AG04449 (cell line): Measurements from ENCODE around the gene CCHCR1.

Experiments used
- CTCF ChIA-PET: fragments of 350-600 bp; formaldehyde crosslinking; extraction: SDS; loops from one replicate; lab custom pipeline; 2021; ENCODE audit warnings: antibody characterized with exemption; lab: Yijun Ruan, JAX
- POLR2A ChIA-PET: fragments of 400-600, 350-600 bp; formaldehyde crosslinking; extraction: SDS; loops from one replicate; lab custom pipeline; 2020; ENCODE audit warnings: antibody characterized with exemption, inconsistent platforms; lab: Yijun Ruan, JAX
- DNase-seq: peaks from one replicate; pipeline ENCODE4 v3.0.0-alpha.2; 2010; ENCODE audit warnings: low read depth, low spot score
- H3K4me3 ChIP-seq: 2 replicates; pipeline ENCODE4 v1.5.1; 2011; ENCODE audit warnings: low read depth, mild to moderate bottlenecking, control low read depth, low read length
- CTCF ChIP-seq: IDR thresholded peaks from one replicate; pipeline ENCODE4 v1.5.1; 2011; ENCODE audit warnings: mild to moderate bottlenecking, moderate library complexity, low read length, control low read depth, inconsistent platforms; ENCODE audit not compliant: insufficient read depth; ENCODE audit errors: missing control alignments

Gene CCHCR1

DNA sequence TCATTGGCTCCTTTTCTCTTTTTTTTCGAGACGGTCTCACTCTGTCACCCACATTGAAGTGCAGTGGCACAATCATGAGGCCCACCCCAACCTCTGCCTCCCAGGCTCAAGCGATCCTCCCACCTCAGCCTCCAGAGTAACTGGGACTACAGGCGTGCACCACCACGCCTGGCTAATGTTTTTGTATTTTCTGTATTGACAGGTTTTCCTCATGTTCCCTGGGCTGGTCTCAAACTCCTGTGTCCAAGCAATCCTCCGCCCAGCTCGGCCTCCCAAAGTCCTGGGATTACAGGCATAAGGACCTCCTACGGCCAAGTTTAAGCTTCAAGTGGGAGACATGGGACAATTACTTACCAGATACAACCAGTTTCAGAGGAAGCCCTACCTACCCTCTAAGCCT, 22.3 kb upstream of the CCHCR1 start:
- peak overlapping the region; percentile 53 for H3K4me3 ChIP-seq
- CTCF ChIA-PET = interaction anchor here (1.8 kb wide), 1 partner anchor 14 kb away, joined by 5 read pairs; no protein-coding TSS in a partner anchor
- no peak for DNase-seq
- no peak for TF ChIP-seq CTCF
- POLR2A ChIA-PET = no interaction called here

DNA sequence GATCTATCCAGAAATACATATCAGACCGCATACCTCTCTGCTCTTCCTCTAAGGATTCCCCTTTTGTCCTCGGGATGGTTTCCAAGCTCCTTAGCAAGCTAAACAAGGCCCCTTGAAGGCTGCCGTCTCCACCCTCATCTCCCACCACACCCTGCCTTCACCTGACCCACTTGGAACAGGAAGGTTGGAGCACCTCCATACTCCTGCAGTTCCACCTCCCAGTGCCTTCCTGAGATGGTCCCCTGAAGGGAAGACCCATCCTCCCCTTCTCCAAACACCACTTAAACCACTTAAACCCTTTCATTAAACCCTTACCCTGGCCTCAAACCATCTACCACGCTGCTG, 21.4 kb upstream of the CCHCR1 start:
- ChIA-PET POLR2A (no interaction called here), CTCF (interaction anchor here (1.8 kb wide), 1 partner anchor 15 kb away, joined by 5 read pairs; no protein-coding TSS in a partner anchor)
- no peak for TF ChIP-seq CTCF
- DNase-seq = no peak
- H3K4me3 ChIP-seq = no peak overlapping the region

DNA sequence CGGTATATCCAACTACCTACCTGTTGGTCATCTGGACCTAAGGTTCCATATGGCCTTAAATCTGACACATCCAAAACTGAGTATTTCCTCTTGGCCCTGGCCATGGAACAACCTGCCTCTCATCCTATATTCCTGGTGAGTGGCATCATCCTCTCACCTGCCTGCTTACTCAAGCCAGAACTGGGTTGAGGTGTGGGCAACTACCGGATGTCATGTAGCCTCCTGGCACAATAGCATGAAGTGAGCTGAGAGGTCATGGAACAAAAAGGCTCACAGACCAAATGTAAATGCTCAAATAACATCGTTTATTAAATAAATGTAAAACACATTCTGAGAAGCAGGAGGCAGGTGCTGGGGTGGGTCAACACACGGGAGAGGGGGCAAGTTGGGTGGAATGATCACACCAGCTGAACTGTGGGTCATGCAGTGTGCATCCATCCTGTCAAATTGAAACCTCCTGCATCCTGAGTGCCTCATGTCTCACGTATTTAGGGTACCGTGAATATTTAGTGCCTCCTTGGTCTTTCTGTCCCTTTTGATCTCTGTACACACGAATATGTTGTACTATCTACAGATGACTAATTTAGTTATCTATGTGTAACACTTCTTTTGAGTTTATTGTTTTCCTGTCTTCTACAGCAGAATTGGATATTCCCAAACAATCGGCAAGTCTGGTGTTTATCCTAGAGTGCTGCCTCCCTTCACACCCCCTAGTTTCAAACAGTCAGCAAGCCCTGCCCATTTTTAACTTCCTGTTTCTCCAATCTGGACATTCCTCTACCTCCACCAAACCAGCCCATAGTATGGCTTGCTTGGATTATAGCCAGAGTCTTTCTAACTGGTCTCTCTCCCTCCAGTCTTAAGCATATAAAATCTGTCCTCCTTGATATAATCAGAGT, 20.8 kb upstream of the CCHCR1 start:
- CTCF ChIA-PET = interaction anchor here (1.8 to 3.8 kb wide), 2 partner anchors 15 to 16 kb away, joined by 5 to 30 read pairs; no protein-coding TSS in a partner anchor

GRCh38 chr6:31175971-31176370, 18.4 kb upstream of the CCHCR1 start:
- CTCF ChIA-PET = interaction anchor here (0.8 to 3.8 kb wide), 11 partner anchors 9 to 191 kb away, joined by 3 to 30 read pairs (median 6); no protein-coding TSS in a partner anchor
- POLR2A ChIA-PET = interaction anchor here (0.6 kb wide), 1 partner anchor 61 kb away, joined by 3 read pairs; no protein-coding TSS in a partner anchor
- H3K4me3 ChIP-seq = no peak overlapping the region
- TF ChIP-seq CTCF = no peak
- DNase-seq = peak; percentile 47

More for the DNA sequence above, 20.8 kb upstream of the CCHCR1 start:
- no peak overlapping the region for H3K4me3 ChIP-seq
- POLR2A ChIA-PET = no interaction called here
- no peak for TF ChIP-seq CTCF
- no peak for DNase-seq

GRCh38 chr6:31174378-31174777, 16.8 kb upstream of the CCHCR1 start:
- DNase-seq = no peak
- no peak overlapping the region for H3K4me3 ChIP-seq
- no peak for TF ChIP-seq CTCF
- CTCF ChIA-PET = interaction anchor here (1.6 to 3.8 kb wide), 4 partner anchors 14 to 47 kb away, joined by 5 to 30 read pairs (median 6); no protein-coding TSS in a partner anchor
- POLR2A ChIA-PET = no interaction called here

DNA sequence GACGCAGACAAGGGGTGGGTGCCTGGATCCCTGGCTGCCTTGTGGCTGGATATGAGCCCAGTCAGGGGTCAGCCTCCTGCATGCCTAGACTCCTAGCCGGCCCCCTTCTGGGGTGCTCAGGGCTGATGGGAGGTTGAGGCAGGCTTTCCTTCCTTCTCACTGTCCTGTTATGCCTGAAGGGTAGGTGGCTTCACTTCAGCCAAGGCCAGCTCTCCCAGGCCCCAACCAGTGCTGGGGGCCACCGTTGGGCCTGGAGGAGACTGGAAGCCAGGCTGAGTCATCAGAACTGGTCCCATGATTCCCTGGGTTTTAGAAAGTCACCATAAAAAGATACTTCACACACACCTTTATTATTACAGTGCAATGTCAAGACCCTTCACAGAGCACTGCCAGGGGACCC, 15.8 kb upstream of the CCHCR1 start:
- DNase-seq = no peak
- no peak overlapping the region for H3K4me3 ChIP-seq
- POLR2A ChIA-PET = no interaction called here
- CTCF ChIA-PET = interaction anchor here (1.2 to 2.6 kb wide), 2 partner anchors 44 to 193 kb away, joined by 3 to 7 read pairs; no protein-coding TSS in a partner anchor
- TF ChIP-seq CTCF = no peak
